NCI-H187 (cell line): ENCODE measurements around the gene MAST4.

Experiments
- DNase-seq, 2 experiments: peaks; one replicate each; lab custom pipeline; 2025; lab: John Stamatoyannopoulos, UW

The MAST4 gene

DNA sequence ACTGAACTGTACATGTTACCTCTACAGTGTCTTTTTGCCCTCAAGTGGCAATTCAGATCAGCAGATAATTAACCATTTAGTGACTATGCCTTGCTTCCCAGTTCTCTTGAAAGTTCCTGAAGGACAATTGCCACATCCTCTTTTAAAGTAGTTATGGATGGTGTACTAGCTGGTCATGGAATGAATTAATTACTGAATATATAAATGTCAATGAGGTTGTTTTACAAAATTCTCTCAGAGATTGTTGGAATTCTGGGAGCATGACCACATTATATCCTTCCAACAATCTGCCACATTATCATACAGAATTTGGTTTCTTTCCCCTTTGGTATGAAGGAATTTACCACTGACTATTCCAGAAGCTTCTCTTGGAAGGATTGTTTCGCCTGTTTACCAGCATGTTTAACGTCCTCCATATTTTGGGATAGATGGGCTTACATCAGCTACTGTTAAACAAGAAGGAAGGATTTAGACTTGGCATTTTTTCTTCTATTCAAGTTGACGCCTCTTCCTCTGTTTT lies 424.0 kb downstream of the MAST4 start:
- DNase-seq, result no peak

DNA sequence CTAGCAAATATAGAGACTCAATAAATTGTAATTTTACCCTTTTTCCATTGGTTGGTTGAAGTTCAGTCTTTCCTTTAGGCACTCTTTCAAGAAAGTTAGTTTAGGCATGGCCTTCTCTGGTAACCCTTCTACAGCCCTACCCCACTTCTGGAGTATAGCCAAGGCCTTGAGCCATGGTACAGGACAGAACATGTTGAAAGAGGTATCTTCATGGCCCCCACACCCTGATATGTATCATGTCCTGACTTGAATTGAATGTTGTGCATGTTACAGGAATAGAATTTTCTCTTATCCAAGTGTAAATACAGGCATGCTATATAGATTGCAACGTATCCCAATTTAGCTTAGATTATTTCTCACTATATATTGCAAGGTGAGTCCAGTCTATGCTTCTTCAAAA lies 424.8 kb downstream of the MAST4 start:
- DNase-seq, result no peak

- no peak for DNase-seq
Measured at GRCh38 chr5:67021521-67021920, 425.3 kb downstream of the MAST4 start.

DNA sequence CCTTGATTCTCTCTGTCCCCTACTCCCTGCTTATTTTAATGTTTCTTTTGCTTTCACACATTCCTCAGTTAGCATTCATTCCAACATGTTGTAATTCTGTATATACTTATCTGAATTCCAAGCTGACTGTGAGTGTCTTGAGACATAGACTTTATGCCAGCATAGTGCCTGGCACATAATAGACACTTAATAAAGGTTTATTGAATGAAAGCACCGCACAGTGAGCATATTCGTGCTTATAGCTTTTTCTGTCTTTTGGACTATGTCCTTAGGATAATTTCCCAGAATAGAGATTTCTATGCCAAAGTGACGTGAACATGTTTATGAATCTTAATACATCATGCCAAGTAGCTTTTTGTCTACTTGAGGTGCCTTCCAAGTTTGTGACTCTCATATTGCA lies 425.8 kb downstream of the MAST4 start:
- no peak for DNase-seq

GRCh38 chr5:67025457-67025856 lies 429.3 kb downstream of the MAST4 start:
- DNase-seq, result no peak

DNA sequence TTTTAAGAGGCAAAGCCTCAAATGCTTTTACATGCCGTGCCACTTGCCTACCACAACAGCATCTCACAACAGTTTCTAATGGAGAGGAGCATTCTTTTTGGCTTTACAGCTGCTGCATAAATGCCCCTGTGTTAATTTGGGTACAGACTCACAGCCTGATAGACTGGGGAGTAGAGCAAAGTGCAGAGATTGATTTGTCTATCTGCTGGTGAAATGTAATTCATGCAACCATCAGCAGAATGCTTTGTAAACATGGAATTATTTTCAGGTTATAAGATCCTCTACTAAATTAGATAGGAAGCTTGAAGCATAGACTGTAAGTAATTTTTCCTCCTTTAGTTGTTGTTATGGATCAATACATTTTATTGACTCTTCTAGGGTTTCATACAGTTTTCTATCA lies 430.1 kb downstream of the MAST4 start:
- DNase-seq, result no peak

DNA sequence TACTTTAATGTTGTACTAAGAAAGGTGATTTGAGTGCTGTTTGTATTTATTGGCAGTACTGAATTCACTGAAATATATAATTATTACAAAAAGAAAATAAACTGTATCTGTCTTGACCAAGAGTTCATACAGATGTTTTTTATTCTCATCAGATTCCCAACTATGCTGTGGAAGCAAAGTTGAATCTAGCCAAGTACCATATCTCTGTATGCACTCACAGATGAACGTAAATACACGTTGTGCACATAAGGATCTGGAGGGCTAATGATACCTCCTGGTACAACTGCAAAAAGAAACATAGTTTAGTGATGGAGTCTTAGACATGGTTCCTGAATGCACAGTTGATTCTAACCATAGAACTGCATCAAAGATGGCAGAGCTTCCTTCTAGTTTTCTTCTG lies 431.0 kb downstream of the MAST4 start:
- no peak for DNase-seq

GRCh38 chr5:67028371-67028770 lies 432.2 kb downstream of the MAST4 start:
- DNase-seq, result no peak

DNA sequence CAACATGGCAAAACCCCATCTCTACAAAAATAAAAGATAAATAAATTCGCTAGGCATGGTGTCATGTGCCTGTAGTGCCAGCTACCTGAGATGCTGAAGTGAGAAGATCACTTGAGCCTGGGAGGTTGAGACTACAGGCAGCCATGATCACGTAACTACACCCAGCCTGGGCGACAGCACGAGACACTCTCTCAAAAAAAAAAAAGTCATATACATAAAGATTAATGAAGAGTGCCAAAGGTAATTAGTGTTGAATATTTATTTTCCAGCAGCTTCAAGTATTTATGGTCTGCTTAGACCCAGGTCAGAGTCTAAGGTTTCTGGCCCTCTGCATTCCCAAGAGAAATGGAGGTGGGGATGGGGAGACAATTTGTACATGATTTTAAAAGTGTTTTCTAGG lies 432.7 kb downstream of the MAST4 start:
- DNase-seq, result no peak

GRCh38 chr5:67029481-67029880 lies 433.3 kb downstream of the MAST4 start:
- no peak for DNase-seq

- DNase-seq, result no peak
Measured at GRCh38 chr5:67030289-67031056, 434.3 kb downstream of the MAST4 start.

DNA sequence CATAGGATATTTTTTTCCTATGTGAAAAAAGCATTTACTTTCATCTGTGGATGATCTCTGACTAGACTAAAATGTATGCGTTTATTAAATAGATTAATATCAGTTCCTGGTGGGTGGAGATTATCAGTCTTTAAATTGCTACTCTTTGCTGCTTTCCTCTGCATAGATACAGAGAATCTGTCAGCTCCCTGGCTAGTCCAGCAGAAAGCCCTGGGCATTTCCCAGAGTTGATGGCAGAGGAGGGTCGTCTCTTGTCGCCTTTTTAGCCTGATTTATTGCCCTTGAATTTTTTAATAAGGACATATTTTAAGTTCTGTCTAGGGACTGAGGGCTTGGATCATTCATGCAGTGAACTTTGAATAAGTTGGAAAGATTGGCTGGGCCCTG lies 434.9 kb downstream of the MAST4 start:
- no peak for DNase-seq

GRCh38 chr5:67031692-67032091 lies 435.5 kb downstream of the MAST4 start:
- no peak for DNase-seq

GRCh38 chr5:67032921-67033664 lies 436.9 kb downstream of the MAST4 start:
- DNase-seq, result no peak

DNA sequence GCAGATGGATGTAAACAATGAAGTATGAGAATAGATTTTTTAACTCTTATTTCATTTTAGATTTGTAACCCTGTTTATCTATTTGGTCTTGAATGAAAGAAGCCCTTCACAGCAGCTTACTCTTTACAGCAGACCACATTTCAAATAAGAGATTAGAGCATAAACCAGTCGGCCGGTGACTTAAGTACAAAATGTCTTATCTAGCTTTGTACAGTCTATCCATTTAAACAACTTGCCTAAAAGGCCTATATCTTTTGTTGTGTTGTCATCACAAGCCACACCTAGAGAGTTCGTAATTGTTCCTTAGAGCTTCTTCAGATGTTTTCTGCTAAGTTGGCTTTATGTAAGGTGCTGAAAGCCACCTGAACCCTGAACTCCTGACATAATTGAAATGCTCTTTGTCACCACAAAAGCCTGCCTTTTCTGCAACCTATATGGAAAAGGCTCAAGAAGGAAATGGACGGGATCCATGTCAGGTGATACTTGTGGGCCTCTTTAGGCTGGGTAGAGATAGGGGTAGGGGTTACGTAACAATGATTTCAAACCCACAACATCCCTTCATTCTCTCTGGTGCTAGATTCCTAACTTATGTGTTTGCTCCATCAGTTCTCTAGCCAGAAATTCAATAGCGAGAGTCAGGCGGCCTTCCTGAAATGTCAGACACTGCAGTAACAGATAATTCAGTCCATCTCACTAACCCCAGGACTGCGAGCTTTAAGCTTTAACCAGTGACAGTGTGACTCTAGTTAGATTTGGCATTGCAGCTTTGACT lies 437.9 kb downstream of the MAST4 start:
- peak; percentile 70 to 73 for DNase-seq

DNA sequence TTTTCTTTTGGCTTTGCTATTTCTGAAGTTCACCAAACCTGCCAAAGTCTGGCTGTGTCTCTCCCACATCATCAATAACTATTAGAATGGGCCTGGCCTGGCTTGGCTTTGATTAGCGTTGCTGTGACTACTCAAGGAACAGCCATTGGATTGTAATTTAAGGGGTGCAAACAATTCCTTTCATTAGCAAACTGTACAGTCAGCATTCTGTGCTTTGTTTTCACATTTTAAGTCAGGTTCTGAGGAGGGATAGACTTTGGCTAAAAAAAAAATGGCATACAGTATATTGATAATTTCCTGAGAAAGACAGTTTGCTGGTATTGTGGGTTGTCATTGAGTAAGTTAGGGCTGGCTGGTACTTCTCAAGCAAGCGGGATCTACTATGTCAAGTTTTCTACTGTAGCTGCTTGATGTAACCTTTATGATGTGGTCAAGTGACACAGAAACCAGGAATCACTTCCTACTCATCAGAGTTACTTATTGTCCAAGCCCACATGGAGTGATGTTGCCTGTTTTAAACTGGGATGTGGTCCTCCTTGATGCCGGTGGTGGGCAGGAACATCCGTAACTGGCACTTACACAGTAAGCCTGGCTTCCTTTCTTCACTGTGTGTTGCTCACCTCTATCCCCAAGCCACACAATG lies 439.0 kb downstream of the MAST4 start:
- no peak for DNase-seq

DNA sequence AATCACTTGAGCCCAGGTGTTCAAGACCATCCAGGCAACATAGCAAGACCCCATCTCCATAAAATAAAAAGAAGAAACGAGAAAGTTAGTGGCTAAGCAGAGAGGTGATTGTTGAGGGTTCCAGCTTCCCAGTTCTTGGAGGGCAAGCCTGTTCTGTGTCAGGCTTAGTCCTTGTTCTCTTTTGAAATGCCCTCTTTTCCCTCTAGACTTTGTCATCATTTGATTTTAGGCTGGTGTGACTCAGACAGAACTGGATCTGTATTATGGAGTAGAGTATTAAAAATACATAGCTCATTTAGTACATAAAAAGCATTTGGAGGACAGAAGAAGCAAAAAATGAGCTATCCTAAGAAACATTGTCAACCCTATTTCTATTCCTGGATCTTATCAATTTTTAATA lies 441.0 kb downstream of the MAST4 start:
- DNase-seq, result no peak

DNA sequence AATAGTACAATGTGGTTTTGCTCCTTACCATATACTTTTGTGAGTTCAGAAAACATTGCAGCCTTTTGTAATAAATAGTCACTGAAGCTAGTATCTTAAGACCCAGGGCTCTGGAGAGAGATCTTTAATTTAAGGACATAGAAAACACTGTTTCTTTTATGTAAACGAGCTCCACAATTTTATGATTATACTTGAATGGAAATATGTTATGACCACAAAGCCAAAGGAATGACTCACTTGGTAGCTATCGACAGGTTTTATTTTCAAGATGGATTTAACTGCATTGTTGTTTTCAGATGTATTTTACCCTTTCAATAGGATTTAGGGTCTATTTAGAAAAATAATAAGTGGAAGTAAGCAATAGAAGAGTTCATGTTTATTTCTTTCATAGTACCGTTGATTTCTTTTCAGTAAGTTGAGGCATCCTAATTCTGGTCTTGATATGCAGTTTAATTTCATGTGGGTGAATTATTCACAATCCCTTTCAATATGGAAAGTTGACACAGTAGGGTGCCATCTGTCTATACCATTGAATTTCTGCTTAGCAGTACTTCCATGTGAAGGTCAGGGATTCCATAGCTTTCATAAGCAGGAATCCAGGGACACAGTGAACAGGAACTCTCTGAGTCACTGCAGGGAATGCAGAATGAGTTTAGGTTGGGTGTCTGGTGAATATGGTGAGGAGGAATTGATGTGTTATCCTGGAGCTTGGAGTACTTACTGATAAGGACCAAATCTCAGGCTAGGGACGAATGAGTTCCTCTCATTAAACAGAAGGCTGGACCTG lies 442.8 kb downstream of the MAST4 start:
- no peak for DNase-seq

GRCh38 chr5:67042176-67043003 lies 446.2 kb downstream of the MAST4 start:
- DNase-seq, result no peak

DNA sequence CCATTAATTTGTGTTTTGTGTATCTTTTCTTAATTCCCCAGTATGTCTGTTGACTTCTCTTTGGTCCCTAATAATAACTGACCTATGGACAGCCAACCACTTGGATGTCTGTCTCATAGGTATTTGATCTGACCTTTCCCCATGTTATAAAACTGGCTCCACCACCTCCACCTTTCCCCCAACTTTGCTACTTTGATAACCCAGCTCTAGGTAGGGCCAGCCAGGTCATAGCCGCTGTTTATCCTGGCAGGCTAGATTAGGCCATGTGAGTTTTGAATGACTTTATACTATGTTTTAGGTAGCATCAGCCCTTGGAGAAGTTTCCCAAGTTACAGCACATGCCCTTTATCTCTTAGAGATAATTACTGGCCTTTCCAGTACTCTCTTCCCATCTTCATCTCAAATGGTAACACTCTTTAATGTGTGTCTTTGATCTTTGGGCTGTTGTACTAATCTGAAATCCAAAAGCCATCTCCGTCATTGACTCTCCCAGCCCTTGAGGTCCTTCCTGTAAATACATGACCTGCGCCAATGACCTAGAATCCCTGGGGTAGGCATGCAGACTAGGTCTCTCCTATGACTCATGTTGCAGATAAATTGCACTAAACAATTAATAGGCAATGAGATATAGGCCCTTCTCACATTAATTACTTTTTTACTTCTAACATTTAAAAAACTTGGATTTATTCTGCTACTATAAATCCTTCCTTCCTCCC lies 447.8 kb downstream of the MAST4 start:
- DNase-seq, result no peak
